ENCODE data around the gene GCHFR.

GCHFR gene

DNA sequence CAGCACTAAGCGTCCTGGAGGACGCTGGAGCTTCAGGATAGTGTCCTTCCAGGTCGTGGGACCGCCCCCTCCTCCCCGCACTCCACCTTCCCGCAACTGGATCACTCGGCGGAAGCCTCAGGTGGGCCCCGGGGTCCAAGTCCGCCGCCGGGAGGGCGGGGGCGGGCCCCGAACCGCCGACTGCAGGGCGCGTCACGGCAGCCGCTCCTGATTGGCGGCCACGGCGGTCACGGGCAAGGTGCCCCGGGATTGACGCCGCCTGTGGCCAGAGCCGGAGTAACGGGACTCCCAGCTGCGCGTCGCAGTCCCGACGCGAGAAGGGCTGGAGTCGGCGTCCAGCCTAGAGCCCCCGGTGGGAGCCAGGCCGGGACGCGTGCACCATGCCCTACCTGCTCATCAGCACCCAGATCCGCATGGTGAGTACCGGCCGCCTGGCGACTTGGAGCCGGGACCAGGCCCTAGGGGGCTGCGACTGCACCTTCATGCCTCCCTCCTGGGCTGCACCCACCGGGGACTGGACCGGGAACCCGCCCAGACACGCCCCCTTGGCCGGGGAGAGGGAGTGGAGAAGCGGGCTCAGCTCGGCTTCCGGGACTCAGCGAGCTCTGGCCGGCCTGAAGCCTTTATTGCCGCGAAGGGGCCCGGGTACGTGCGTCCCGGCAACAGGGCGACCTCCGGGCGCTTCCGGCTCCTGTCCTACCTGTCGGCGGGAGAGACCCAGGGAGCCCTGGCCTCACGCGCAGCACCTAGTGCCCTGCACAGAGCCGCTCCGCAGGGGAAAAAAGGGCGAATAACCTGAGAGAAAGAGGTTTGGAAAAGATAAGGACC lies at the start of gene GCHFR (continued):
- no peak for TF ChIP-seq ZNF140 (tag by site-specific recombination; IDR thresholded peaks at IDR 0.05)
- TF ChIP-seq YY2 (tag by site-specific recombination; IDR thresholded peaks at IDR 0.05): no peak
- TF ChIP-seq ZBTB20 (tag by site-specific recombination; IDR thresholded peaks at IDR 0.05): peak; percentile 96
- TF ChIP-seq, protein P1, sequence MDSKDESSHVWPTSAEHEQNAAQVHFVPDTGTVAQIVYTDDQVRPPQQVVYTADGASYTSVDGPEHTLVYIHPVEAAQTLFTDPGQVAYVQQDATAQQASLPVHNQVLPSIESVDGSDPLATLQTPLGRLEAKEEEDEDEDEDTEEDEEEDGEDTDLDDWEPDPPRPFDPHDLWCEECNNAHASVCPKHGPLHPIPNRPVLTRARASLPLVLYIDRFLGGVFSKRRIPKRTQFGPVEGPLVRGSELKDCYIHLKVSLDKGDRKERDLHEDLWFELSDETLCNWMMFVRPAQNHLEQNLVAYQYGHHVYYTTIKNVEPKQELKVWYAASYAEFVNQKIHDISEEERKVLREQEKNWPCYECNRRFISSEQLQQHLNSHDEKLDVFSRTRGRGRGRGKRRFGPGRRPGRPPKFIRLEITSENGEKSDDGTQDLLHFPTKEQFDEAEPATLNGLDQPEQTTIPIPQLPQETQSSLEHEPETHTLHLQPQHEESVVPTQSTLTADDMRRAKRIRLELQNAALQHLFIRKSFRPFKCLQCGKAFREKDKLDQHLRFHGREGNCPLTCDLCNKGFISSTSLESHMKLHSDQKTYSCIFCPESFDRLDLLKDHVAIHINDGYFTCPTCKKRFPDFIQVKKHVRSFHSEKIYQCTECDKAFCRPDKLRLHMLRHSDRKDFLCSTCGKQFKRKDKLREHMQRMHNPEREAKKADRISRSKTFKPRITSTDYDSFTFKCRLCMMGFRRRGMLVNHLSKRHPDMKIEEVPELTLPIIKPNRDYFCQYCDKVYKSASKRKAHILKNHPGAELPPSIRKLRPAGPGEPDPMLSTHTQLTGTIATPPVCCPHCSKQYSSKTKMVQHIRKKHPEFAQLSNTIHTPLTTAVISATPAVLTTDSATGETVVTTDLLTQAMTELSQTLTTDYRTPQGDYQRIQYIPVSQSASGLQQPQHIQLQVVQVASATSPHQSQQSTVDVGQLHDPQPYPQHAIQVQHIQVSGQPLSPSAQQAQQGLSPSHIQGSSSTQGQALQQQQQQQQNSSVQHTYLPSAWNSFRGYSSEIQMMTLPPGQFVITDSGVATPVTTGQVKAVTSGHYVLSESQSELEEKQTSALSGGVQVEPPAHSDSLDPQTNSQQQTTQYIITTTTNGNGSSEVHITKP (tag by site-specific recombination; IDR thresholded peaks at IDR 0.05): no peak
- TF ChIP-seq ZNF658 (tag by site-specific recombination; IDR thresholded peaks at IDR 0.05): no peak
- no peak for TF ChIP-seq ZNF624 (tag by site-specific recombination; IDR thresholded peaks at IDR 0.05)
- 0 out of 2 replicates have a peak, but pooled peaks have one; percentile 6 for TF ChIP-seq ZNF146 (tag by site-specific recombination; IDR thresholded peaks at IDR 0.05)
- TF ChIP-seq, protein P2, sequence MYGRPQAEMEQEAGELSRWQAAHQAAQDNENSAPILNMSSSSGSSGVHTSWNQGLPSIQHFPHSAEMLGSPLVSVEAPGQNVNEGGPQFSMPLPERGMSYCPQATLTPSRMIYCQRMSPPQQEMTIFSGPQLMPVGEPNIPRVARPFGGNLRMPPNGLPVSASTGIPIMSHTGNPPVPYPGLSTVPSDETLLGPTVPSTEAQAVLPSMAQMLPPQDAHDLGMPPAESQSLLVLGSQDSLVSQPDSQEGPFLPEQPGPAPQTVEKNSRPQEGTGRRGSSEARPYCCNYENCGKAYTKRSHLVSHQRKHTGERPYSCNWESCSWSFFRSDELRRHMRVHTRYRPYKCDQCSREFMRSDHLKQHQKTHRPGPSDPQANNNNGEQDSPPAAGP (tag by site-specific recombination; IDR thresholded peaks at IDR 0.05): no peak
- no peak for TF ChIP-seq ZBTB48 (tag by site-specific recombination; IDR thresholded peaks at IDR 0.05)
- no peak for TF ChIP-seq ZNF837 (tag by site-specific recombination; IDR thresholded peaks at IDR 0.05)
- TF ChIP-seq, protein P3, sequence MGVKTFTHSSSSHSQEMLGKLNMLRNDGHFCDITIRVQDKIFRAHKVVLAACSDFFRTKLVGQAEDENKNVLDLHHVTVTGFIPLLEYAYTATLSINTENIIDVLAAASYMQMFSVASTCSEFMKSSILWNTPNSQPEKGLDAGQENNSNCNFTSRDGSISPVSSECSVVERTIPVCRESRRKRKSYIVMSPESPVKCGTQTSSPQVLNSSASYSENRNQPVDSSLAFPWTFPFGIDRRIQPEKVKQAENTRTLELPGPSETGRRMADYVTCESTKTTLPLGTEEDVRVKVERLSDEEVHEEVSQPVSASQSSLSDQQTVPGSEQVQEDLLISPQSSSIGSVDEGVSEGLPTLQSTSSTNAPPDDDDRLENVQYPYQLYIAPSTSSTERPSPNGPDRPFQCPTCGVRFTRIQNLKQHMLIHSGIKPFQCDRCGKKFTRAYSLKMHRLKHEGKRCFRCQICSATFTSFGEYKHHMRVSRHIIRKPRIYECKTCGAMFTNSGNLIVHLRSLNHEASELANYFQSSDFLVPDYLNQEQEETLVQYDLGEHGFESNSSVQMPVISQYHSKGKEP (tag by site-specific recombination; IDR thresholded peaks at IDR 0.05): no peak
- TF ChIP-seq ZNF555 (tag by site-specific recombination; conservative IDR thresholded peaks at IDR 0.05): no peak
- TF ChIP-seq ZNF202 (tag by site-specific recombination; IDR thresholded peaks at IDR 0.05; ENCODE audit: borderline replicate concordance): no peak
- TF ChIP-seq GLIS1 (tag by site-specific recombination; IDR thresholded peaks at IDR 0.05): peak; percentile 89
- TF ChIP-seq, protein P4, sequence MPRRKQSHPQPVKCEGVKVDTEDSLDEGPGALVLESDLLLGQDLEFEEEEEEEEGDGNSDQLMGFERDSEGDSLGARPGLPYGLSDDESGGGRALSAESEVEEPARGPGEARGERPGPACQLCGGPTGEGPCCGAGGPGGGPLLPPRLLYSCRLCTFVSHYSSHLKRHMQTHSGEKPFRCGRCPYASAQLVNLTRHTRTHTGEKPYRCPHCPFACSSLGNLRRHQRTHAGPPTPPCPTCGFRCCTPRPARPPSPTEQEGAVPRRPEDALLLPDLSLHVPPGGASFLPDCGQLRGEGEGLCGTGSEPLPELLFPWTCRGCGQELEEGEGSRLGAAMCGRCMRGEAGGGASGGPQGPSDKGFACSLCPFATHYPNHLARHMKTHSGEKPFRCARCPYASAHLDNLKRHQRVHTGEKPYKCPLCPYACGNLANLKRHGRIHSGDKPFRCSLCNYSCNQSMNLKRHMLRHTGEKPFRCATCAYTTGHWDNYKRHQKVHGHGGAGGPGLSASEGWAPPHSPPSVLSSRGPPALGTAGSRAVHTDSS (tag by site-specific recombination; IDR thresholded peaks at IDR 0.05): no peak
- peak; percentile 95 for TF ChIP-seq ZNF423 (tag by site-specific recombination; IDR thresholded peaks at IDR 0.05)
- no peak for TF ChIP-seq ZNF133 (tag by site-specific recombination; IDR thresholded peaks at IDR 0.05)
- TF ChIP-seq ZNF830 (tag by site-specific recombination; IDR thresholded peaks at IDR 0.05; ENCODE audit: low read depth): no peak
- TF ChIP-seq ZNF404 (tag by site-specific recombination; IDR thresholded peaks at IDR 0.05): no peak
- TF ChIP-seq BCL11A (tag by site-specific recombination; IDR thresholded peaks at IDR 0.05; ENCODE audit: low read depth): no peak
- TF ChIP-seq ZNF175 (tag by site-specific recombination; IDR thresholded peaks at IDR 0.05): no peak
- TF ChIP-seq SCRT1 (tag by site-specific recombination; IDR thresholded peaks at IDR 0.05; ENCODE audit: borderline replicate concordance): no peak
- TF ChIP-seq, protein P5, sequence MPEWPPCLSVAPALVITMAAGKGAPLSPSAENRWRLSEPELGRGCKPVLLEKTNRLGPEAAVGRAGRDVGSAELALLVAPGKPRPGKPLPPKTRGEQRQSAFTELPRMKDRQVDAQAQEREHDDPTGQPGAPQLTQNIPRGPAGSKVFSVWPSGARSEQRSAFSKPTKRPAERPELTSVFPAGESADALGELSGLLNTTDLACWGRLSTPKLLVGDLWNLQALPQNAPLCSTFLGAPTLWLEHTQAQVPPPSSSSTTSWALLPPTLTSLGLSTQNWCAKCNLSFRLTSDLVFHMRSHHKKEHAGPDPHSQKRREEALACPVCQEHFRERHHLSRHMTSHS (tag by site-specific recombination; IDR thresholded peaks at IDR 0.05): no peak
- TF ChIP-seq ZNF335 (tag by site-specific recombination; conservative IDR thresholded peaks at IDR 0.05): no peak; the same call in 1 of the 2 replicates
- TF ChIP-seq ZNF677 (tag by site-specific recombination; IDR thresholded peaks at IDR 0.05): no peak
- no peak for TF ChIP-seq ZNF777 (tag by site-specific recombination; IDR thresholded peaks at IDR 0.05; ENCODE audit: borderline replicate concordance)
- TF ChIP-seq GLIS2 (tag by site-specific recombination; IDR thresholded peaks at IDR 0.05): peak; percentile 98

Measured in HEK293 (cell line).